ENCODE data around the gene STXBP6.

The STXBP6 gene

DNA sequence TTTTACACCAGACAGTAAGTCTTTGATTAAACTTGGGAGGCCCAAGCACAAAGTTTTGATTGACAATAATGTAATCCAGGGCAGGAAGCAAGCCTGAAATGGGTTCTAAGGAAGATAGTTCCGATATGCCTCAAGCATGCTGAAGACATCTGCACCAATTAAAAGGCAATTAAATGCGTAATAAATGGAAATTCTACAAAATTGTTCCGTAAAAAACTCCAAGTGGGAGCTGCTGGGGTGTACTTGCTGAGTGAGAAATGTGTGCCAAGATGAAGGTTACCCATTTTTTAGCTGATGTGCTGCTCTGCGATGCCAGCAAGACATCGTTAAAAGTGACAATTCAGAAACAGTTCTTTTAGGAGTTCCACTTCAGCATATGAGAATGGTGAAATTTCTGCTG, 269.7 kb downstream of the STXBP6 start (continued):
- no peak for TF ChIP-seq KLF7 (tag by site-specific recombination; IDR thresholded peaks at IDR 0.05; ENCODE audit: borderline replicate concordance)
- TF ChIP-seq, protein P1, sequence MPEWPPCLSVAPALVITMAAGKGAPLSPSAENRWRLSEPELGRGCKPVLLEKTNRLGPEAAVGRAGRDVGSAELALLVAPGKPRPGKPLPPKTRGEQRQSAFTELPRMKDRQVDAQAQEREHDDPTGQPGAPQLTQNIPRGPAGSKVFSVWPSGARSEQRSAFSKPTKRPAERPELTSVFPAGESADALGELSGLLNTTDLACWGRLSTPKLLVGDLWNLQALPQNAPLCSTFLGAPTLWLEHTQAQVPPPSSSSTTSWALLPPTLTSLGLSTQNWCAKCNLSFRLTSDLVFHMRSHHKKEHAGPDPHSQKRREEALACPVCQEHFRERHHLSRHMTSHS (tag by site-specific recombination; IDR thresholded peaks at IDR 0.05) = no peak
- TF ChIP-seq YY1 (tag by site-specific recombination; IDR thresholded peaks at IDR 0.05) = no peak
- no peak for TF ChIP-seq ZBTB10 (tag by site-specific recombination; IDR thresholded peaks at IDR 0.05)
- TF ChIP-seq, protein P2, sequence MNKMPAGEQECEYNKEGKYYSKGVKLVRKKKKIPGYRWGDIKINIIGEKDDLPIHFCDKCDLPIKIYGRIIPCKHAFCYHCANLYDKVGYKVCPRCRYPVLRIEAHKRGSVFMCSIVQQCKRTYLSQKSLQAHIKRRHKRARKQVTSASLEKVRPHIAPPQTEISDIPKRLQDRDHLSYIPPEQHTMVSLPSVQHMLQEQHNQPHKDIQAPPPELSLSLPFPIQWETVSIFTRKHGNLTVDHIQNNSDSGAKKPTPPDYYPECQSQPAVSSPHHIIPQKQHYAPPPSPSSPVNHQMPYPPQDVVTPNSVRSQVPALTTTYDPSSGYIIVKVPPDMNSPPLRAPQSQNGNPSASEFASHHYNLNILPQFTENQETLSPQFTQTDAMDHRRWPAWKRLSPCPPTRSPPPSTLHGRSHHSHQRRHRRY (tag by site-specific recombination; IDR thresholded peaks at IDR 0.05) = no peak
- no peak for TF ChIP-seq BCL11B (tag by site-specific recombination; IDR thresholded peaks at IDR 0.05; ENCODE audit: low read depth)
- TF ChIP-seq ZNF600 (tag by site-specific recombination; IDR thresholded peaks at IDR 0.05) = no peak
- TF ChIP-seq ZFP37 (tag by site-specific recombination; IDR thresholded peaks at IDR 0.05) = no peak

- Histone ChIP-seq H3K9me3 (ENCODE audit: control insufficient read depth, insufficient read depth, low read depth, low read length) (no peaks in the 10 kb centered on the region), H3K36me3 (ENCODE audit: control insufficient read depth in 2 of 2, insufficient read depth in 1 of 2, low read length in 2 of 2) (no peaks in the 10 kb centered on the region), H3K4me1 (ENCODE audit: control insufficient read depth, insufficient read depth, low read length) (no peaks in the 10 kb centered on the region), H3K27ac (ENCODE audit: extremely low read depth, low read depth, low read length) (no peak overlapping the region), H3K4me3 (ENCODE audit: low read depth, low read length) (no peak overlapping the region)
- TF ChIP-seq ZFP69B (tag by site-specific recombination; IDR thresholded peaks at IDR 0.05) (no peak), ZNF266 (tag by site-specific recombination; IDR thresholded peaks at IDR 0.05; ENCODE audit: low read depth) (no peak), ZNF362 (tag by site-specific recombination; IDR thresholded peaks at IDR 0.05) (no peak), ZNF184 (tag by site-specific recombination; IDR thresholded peaks at IDR 0.05) (no peak), ZNF610 (tag by site-specific recombination; IDR thresholded peaks at IDR 0.05; ENCODE audit: borderline replicate concordance) (no peak), ELK4 (IDR thresholded peaks at IDR 0.05; ENCODE audit: borderline replicate concordance, low read depth, low read length) (no peak), ZNF174 (tag by site-specific recombination; IDR thresholded peaks at IDR 0.05) (no peak), ZNF560 (tag by site-specific recombination; IDR thresholded peaks at IDR 0.05; ENCODE audit: borderline replicate concordance) (no peak), GFI1B (tag by site-specific recombination; IDR thresholded peaks at IDR 0.05) (no peak), ZBTB8A (tag by site-specific recombination; IDR thresholded peaks at IDR 0.05) (no peak), OVOL3 (tag by site-specific recombination; IDR thresholded peaks at IDR 0.05) (no peak), SP2 (tag by site-specific recombination; IDR thresholded peaks at IDR 0.05) (no peak), ZNF544 (tag by site-specific recombination; IDR thresholded peaks at IDR 0.05) (no peak), ZNF600 (tag by site-specific recombination; IDR thresholded peaks at IDR 0.05) (no peak), MEIS1 (CRISPR knock-in tag; IDR thresholded peaks at IDR 0.05; ENCODE audit: borderline replicate concordance) (no peak), ZNF426 (tag by site-specific recombination; IDR thresholded peaks at IDR 0.05) (no peak)
- TF ChIP-seq, protein P3, sequence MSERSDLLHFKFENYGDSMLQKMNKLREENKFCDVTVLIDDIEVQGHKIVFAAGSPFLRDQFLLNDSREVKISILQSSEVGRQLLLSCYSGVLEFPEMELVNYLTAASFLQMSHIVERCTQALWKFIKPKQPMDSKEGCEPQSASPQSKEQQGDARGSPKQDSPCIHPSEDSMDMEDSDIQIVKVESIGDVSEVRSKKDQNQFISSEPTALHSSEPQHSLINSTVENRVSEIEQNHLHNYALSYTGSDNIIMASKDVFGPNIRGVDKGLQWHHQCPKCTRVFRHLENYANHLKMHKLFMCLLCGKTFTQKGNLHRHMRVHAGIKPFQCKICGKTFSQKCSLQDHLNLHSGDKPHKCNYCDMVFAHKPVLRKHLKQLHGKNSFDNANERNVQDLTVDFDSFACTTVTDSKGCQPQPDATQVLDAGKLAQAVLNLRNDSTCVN (tag by site-specific recombination; optimal IDR thresholded peaks at IDR 0.05) = no peak
- TF ChIP-seq, protein P4, sequence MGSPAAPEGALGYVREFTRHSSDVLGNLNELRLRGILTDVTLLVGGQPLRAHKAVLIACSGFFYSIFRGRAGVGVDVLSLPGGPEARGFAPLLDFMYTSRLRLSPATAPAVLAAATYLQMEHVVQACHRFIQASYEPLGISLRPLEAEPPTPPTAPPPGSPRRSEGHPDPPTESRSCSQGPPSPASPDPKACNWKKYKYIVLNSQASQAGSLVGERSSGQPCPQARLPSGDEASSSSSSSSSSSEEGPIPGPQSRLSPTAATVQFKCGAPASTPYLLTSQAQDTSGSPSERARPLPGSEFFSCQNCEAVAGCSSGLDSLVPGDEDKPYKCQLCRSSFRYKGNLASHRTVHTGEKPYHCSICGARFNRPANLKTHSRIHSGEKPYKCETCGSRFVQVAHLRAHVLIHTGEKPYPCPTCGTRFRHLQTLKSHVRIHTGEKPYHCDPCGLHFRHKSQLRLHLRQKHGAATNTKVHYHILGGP (tag by site-specific recombination; IDR thresholded peaks at IDR 0.05) = no peak
- ChIA-PET POLR2A (no interaction called here), CTCF (interaction anchor here (1.8 kb wide), 1 partner anchor 375 kb away, joined by 5 read pairs; no protein-coding TSS in a partner anchor)
Measured at GRCh38 chr14:24777678-24778077, 272.3 kb downstream of the STXBP6 start.

Measured in HEK293 (cell line).